Fibroblast of the aortic adventitia (primary cell): ENCODE results near the gene DRICH1. TPM values are rescaled to one million over a fixed set of nuclear protein-coding genes. Genes with fewer than 3 reads are reported as not detected.
"Not testable (repeated sequence)": the region's sequence is repeated elsewhere in the genome, so short reads cannot be mapped to it uniquely, and the experiment has no call there.

Experiments
- DNase-seq: peaks from one replicate; pipeline ENCODE4 v3.0.0-alpha.2; 2010; ENCODE audit warnings: low read depth
- H3K4me3 ChIP-seq: 2 replicates; pipeline ENCODE4 v1.5.1; 2011; ENCODE audit warnings: low read depth, mild to moderate bottlenecking, control low read depth, low read length, moderate library complexity
- CTCF ChIP-seq: IDR thresholded peaks from 2 replicates; pipeline ENCODE4 v1.5.1; 2011; ENCODE audit warnings: mild to moderate bottlenecking, low read length, control low read depth, inconsistent platforms; ENCODE audit not compliant: insufficient read depth
- total RNA-seq: library from RNA; depleted of rRNA; stranded (reverse); fragments of >200 nt; gene quantifications from 2 replicates; pipeline ENCODE4 v1.2.3, GENCODE V29; 2012; ENCODE audit warnings: low replicate concordance

Gene DRICH1
- total RNA-seq, 1 donor: 0.09 TPM

- no peak for TF ChIP-seq CTCF
- no peak for DNase-seq
- no peak overlapping the region for H3K4me3 ChIP-seq
Observed at GRCh38 chr22:23609983-23610781, 21.9 kb downstream of the DRICH1 start.

GRCh38 chr22:23608583-23608982 lies 23.5 kb downstream of the DRICH1 start:
- H3K4me3 ChIP-seq: no peak overlapping the region
- DNase-seq: peak; percentile 20
- no peak for TF ChIP-seq CTCF

- no peak for TF ChIP-seq CTCF
- no peak for DNase-seq
- H3K4me3 ChIP-seq: no peak overlapping the region
Observed at GRCh38 chr22:23606204-23607131, 25.7 kb downstream of the DRICH1 start.

GRCh38 chr22:23604939-23605712 lies 27.0 kb downstream of the DRICH1 start:
- no peak for TF ChIP-seq CTCF
- DNase-seq: no peak
- no peak overlapping the region for H3K4me3 ChIP-seq

- no peak for TF ChIP-seq CTCF
- DNase-seq: no peak
Observed at GRCh38 chr22:23603266-23603665, 28.9 kb downstream of the DRICH1 start.

GRCh38 chr22:23598805-23599518 lies 33.2 kb downstream of the DRICH1 start:
- no peak overlapping the region for H3K4me3 ChIP-seq
- TF ChIP-seq CTCF: no peak
- DNase-seq: no peak

More at GRCh38 chr22:23603266-23603665, 28.9 kb downstream of the DRICH1 start:
- no peak overlapping the region for H3K4me3 ChIP-seq

- DNase-seq, H3K4me3 ChIP-seq: not testable (repeated sequence)
Observed at GRCh38 chr22:23597576-23598268, 34.4 kb downstream of the DRICH1 start.

GRCh38 chr22:23595904-23596303 lies 36.2 kb downstream of the DRICH1 start:
- DNase-seq, H3K4me3 ChIP-seq: not testable (repeated sequence)
